IPS-18c (cell line): ENCODE measurements around the gene ITPR3.

Source experiments
- H3K4me3 ChIP-seq: 2 replicates; pipeline ENCODE4 v1.7.0; 2013; ENCODE audit warnings: low read depth, mild to moderate bottlenecking, low read length, moderate library complexity; ENCODE audit not compliant: insufficient read depth
- H3K9me3 ChIP-seq: one replicate; pipeline ENCODE4 v1.6.1; 2013; ENCODE audit warnings: mild to moderate bottlenecking, low read length, moderate library complexity; ENCODE audit not compliant: control insufficient read depth, insufficient read depth

Gene ITPR3

DNA sequence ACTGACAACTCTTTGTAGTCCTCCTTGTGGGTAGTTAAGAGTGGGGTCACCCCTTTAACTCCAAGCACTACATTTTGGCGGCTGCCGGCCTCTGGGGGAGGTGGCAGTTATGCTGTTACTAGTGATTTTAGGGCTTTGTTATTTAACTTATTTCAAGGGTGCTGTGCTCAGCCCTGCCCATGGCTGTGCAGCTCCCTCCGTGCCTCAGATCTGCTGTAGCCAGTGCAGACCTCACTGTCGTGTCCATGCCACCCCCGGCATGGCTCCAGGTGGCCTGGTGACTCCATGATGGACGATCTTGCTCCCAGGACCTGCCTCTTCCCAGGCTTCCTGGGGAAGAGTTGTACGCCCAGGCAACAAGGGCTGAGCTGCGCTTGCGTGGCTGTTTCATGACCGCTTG lies 75.0 kb downstream of the ITPR3 start:
- no peak overlapping the region for H3K4me3 ChIP-seq
- no peaks in the 10 kb centered on the region for H3K9me3 ChIP-seq

DNA sequence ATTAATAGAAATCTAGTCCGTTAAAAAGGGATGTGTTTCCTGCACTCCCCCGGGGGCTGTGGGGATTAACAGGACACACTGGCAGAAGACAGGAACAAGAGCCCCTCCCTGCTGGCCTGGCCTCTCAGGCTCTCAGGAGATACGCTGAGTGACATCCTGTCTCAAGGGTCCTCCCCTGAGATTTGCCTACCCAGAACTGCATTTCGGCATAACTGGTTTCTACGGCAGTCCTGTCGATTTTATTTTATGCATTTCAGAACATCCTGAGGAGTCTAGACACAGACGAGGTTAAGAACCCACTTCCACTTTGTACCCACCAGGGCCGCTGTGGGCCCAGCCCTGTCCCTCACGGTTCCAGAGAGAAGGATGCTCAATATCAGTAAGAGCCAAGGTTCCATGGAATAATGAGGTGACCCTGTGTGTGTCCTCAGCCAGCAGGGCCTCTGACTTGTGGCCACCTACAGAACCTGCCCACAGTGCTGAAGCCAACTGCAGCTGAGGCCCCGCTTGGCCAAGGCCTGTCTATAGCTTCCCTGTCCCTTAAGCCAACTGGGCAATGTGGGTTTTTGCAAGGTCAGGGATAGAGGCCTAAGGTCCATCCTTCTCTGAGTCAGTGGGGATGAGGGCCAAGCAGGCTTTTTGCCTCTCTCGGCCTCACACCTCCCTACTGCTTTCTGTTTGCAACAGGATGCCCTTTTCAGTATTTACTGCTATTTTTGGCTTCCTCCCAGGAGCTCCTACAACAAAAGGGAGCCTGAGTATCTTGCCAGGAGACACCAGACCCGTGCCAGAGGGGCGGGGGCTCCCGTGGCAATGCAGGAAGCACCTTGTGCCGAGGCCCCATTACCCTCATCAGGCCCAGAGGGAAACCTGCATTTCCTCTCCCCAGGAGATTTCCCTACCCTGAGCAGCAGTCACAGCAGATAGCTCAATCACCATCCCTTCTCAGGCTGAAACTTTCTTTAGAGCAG lies 75.7 kb downstream of the ITPR3 start:
- Histone ChIP-seq H3K4me3 (no peak overlapping the region), H3K9me3 (no peaks in the 10 kb centered on the region)

DNA sequence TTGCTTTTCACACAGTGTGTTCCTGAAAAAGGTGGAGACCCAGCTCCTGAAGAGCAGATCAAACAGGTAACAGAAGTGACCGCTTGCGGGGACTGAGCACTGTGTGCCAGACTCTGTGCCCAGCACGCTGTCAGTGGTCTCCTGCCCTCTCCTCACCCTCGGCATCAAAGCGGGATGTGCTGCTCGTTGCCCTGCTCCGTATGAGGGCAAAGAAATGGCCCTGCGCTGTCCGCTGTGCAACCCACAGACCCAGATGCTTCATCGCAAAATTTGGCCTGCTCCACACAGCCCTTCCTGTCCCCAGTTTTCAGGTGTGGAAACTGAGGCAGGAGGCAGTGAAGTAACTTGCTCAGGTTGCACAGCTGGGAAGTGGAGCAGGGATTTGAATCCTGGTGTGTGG lies 76.7 kb downstream of the ITPR3 start:
- Histone ChIP-seq H3K4me3 (no peak overlapping the region), H3K9me3 (no peaks in the 10 kb centered on the region)

DNA sequence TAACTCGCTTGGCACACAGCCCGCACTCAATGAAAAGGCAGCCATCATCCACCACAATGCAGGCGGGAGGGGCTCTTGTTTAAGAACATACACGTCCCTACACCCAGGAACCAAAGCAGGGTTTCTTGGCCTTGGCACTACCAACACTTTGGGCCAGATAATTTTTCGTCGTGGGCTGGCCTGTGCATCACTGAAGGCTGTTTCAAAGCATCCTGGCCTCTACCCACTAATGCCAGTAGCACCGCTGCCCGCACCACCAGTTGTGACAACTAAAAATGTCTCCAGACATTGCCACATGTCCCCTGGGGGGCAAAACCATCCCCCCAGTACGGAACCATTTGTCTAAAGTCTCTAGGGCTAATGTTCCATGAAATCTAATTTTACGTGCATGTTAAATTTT lies 77.4 kb downstream of the ITPR3 start:
- H3K9me3 ChIP-seq = no peaks in the 10 kb centered on the region
- H3K4me3 ChIP-seq = no peak overlapping the region

DNA sequence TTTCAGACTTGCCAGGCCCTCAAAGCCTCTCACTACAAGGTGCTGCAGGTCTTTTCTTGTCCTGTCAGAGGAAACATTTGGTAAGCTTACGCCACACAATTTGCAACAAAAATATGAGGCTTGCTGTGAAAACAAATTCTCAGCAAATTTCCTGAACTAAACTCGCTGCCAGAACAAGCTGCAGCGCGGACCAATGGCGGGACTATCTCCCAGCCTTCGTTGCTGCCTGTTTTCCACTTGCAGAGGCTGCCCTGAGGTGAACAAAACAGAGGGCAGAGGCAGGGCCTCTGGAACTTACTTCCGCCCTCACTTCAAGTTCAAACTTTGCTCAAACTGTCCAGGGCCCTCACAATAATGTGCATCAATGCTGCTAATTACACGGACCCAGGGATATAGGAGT lies 78.0 kb downstream of the ITPR3 start:
- Histone ChIP-seq H3K4me3 (no peak overlapping the region), H3K9me3 (no peaks in the 10 kb centered on the region)

DNA sequence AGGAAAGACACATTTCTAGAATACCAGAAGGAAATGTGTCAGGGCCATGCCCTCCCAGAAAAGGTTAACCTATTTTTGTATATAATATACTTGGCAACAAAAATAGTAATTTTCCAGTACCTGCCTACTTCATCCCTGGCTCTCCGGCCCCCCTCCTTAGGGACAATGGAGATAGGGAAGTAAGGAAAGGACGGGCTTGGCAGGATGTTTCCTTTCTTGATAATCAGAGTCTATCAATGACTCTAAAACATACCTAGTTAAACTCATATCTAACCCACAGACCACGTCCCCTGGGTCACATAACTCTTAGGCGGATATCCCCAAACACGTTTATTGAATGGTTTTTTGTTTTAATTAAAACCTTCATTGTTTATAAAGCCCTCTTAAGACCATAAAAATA lies 78.6 kb downstream of the ITPR3 start:
- H3K4me3 ChIP-seq = no peak overlapping the region

DNA sequence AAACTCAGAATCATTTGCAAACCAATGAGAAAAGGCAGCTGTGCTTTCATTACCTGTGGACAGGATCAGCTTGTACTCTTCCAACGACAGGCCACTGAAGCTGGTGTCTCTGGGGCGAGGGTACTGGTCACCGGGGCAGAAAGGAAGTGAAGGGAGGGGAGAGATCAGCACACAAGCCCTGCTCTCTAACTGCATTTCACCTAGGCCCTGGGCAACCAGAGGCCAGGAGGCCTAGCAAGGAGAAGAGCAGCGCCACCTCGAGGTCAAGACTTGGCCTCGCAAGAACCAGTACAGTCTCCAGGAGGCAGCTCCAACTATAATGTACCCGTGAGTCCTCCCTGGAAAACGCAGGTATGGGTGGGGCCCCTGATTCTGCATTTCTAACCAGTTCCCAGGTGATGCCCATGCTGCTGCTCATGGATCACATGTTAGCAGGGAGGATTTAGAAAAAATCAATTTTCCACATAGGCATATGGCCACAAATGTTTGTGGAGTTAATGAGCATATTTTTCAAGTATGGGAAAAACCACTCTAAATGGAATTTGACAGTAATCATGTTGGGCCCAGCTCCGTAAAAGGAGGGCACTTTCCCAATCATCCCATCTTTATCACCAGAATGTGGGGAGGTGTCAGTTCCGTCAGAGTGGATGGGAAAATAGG lies 79.4 kb downstream of the ITPR3 start:
- Histone ChIP-seq H3K9me3 (no peaks in the 10 kb centered on the region), H3K4me3 (no peak overlapping the region)

More for the DNA sequence above, 78.6 kb downstream of the ITPR3 start:
- H3K9me3 ChIP-seq = no peaks in the 10 kb centered on the region

DNA sequence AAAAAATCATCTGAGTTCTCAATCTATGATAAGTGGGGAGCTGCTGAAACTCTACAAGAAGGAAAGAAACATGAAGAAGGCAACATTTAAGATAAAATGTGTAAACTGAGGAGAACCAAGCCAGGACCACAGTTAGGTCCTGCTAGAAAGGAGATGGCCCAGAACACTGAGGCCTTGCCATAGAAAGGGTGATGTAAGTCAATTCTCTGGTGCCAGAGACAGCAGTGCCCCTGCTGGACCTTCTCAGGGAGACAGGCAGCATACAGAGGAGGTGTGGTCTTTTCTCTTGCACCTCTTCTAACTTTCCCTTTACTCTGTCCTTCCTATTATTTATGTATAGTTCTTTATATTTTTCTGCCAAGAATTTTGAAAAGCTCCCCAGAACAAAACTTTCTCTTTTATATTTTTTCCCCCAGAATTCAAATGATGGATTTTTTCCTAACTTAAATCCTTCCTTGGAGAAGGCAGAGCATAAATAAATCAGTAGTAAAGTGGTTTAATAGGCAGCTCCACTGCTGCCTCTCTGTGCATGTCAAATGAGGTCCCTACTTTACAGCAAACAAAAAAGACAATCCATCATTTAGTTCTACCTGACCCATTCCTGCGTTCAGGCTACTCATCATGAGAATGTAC lies 81.3 kb downstream of the ITPR3 start:
- Histone ChIP-seq H3K9me3 (no peaks in the 10 kb centered on the region), H3K4me3 (no peak overlapping the region)

DNA sequence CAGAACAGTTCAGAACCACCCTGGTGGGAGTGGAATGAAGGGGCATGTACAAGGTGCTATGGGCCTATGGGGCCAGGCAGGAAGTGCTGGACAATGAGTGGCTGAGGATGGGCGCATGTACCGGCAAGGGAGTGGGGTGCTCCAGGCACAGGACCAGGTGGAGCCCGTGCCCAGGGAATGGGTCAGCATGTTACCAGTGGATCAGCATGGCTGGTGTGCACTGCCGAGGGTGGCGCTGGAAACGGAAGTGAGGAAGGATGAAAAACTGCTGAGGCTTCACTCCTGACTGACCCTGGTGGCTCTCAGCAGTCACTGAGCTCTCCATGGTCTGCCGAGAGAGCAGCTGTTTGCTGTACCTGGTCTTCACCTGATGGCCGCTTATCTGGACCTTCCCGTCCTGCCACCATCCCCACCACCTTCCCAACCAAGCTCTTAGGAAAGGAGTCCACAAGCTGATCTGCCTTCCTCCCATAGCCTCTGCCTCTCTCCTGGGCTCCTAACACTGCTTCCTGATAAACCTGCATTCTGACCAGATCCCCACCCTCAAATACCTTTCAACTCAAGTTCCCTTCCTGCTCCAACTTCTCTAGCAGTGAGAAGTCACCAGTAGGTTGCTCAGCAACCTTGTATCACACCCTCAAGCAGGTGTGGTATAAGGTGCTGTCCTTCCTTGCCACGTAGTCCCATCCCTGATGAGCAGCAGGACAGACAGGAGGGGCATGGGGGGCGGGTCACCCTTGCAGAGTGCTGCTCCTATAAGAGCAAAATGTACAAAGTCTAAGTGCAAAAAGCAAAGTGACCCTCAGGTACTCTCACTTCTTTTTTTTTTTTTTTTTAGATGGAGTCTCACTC lies 83.3 kb downstream of the ITPR3 start:
- H3K4me3 ChIP-seq = no peak overlapping the region
- no peaks in the 10 kb centered on the region for H3K9me3 ChIP-seq

DNA sequence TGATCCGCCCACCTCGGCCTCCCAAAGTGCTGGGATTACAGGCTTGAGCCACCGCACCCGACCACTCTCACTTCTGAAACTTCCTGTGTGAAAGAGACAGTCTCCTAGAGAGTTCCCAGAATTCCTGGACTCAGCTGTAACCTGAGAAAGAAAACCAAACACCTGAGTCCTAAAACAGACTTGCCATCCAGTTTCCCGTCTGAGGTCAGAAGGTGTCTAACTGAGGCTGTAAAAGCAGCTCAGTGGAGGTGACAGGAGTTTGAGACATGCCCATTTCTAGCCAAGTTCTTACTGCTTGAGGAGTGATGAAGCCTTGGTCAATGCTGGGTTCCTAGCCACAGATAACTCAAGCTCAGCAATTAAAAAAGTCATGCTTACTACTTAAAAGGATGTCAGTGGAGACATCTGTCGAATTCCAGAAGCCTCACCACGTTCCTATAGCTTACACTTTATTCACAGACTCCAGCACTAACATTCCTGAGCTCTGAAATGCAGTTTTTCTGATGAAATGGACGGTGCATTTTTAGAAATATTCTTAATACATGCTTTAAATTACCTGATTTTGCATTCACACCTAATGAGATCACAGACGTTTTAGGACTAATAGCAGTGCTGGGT lies 84.3 kb downstream of the ITPR3 start:
- H3K4me3 ChIP-seq = no peak overlapping the region
- H3K9me3 ChIP-seq = no peaks in the 10 kb centered on the region

DNA sequence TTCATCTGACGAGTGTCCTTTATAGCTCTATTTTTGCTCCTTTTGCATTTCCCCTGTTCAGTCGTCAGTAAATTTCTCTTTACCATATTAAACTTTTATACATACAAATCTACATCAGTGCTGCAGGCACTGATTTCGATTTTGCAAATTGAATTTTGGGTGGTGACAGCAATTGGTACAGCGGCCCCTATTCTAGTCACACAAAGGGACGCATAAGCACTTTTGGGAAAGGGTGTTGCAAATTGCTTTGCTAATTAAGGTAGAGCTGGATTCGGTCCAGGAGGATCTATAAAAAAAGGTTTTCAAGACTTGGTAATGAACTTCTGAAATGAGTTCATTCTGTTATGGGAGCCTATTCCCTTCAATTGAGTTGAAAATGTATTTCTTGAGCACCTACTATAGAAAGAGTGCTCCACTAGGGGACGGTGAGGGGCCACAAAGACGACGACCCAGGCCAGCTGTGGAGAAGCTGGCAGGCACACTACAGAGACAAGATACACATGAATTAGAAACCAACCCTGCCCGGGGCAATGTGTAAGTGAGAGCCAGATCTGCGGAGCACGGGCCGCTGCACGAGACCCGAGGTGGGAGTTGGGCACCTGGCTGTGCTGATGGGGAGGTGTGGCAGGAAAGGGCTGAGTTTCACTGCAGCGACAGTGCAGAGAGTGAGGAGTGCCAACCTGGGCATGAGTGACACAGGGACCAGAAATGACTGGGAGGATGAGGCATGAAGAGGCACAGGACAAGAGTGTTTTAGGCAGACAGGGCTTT lies 85.0 kb downstream of the ITPR3 start:
- Histone ChIP-seq H3K4me3 (no peak overlapping the region), H3K9me3 (no peaks in the 10 kb centered on the region)

DNA sequence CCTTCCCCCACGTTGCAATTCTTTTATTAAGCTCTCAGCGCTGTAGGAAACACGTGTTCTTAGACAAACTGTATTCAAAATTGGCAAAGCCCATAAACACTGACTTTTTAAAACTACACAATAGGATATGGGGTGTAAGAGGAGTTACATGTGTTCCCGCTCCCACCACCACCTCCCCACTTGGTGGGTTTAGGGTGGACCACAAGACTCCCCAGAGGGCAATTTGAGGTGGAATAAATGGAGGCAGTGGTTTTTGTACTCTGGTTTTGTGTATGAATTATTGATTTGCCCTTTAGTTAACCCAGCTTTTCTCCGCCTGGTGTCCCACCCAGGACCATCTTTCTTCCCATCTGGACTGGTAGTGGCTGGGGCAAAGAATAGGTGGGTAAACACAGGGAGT lies 86.6 kb downstream of the ITPR3 start:
- no peaks in the 10 kb centered on the region for H3K9me3 ChIP-seq
- no peak overlapping the region for H3K4me3 ChIP-seq

DNA sequence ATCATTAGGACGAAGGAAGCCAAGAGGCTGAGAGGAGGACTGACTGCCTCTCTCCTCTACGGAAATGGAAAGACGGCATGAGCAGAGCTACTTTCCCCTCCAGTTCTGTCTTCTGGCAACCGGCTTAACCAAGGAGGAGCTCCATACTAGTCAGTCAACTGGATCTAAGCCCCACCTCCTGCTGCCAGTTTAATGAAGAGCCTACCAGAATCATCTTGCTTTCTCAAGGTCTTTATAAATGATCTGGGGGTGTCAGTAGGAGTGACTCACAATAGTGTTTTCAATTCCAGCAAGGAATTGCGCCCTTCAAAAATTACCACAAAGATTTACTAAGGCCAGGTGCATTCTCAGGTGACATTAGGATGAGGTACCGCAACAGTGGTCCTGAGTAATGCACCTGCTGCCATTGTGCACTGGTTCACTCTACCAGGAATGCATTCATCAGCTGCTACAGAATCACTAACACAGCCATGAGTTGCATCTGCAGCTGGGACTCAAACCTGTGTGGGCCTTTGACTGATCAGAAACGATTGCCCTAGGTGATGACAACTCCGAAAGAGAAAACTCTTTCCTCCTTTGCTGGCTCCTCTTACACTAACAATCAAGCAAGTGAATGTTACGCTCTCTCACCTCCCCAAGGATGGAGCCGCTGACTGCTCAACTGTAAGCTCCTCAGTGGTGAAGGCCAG lies 87.5 kb downstream of the ITPR3 start:
- Histone ChIP-seq H3K9me3 (no peaks in the 10 kb centered on the region), H3K4me3 (no peak overlapping the region)

DNA sequence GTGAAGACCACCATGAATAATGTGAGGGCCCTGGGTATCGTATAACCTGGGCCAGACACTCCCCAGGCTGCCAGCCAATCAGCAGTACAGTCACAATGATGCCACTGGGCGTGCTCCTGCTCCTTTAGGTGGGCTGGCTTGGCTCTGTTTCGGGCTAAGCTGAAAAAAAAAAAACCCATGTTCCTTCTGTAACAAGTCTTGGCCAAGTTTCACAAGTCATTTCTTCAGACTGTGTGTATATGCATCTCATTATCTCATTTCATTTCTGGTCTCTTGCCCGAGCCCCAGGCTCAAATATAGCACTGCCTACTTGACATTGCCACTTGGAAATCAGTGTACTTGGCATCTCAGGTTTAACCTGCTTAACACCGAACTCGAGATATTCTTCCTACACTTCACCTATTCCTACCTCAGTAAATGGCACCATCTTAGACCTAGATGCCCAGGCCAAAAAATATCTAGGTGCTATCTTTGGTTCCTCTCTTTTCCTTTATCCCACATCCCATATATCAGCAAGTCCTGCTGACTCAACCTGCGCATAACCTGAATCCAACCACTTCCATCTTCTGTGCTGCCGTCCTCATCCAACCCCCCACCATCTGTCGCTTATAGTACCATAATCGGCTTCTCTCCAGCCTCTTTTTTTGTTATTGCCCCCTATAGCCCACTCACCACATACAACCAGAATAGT lies 88.6 kb downstream of the ITPR3 start:
- H3K4me3 ChIP-seq = no peak overlapping the region
- H3K9me3 ChIP-seq = no peaks in the 10 kb centered on the region
